ENCODE data around the gene NFIA.

Gene NFIA

GRCh38 chr1:61165402-61165801, 83.0 kb downstream of the NFIA start:
- H3K4me3 ChIP-seq (ENCODE audit: low read depth, low read length): no peak overlapping the region
- TF ChIP-seq CTCF (conservative IDR thresholded peaks at IDR 0.05; ENCODE audit: low read depth, low read length): no peak
- DNase-seq (ENCODE audit: low read depth): no peak

DNA sequence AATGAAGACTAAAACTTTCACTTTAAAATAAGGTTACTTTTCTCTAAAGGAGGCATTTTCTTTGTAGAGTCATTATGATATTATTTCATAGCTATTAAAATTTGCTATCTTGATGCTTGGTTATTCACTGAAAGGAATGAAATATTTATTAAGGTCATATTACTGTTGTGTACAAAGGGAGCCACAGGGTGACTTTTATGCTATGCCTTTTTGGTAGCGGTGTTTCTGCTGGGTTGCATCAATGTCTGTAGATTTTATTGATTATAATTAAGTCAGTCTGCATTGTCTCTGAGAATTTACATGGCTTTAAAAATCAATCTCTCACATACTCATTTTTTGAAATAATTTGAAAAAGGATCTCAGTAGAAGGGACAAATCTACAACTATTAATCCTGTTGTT, 84.9 kb downstream of the NFIA start:
- H3K4me3 ChIP-seq (ENCODE audit: low read depth, low read length): no peak overlapping the region
- DNase-seq (ENCODE audit: low read depth): no peak
- TF ChIP-seq CTCF (conservative IDR thresholded peaks at IDR 0.05; ENCODE audit: low read depth, low read length): no peak

- no peak for DNase-seq (ENCODE audit: low read depth)
- H3K4me3 ChIP-seq (ENCODE audit: low read depth, low read length): no peak overlapping the region
- TF ChIP-seq CTCF (conservative IDR thresholded peaks at IDR 0.05; ENCODE audit: low read depth, low read length): no peak
Measured at GRCh38 chr1:61169045-61169444, 86.7 kb downstream of the NFIA start.

DNA sequence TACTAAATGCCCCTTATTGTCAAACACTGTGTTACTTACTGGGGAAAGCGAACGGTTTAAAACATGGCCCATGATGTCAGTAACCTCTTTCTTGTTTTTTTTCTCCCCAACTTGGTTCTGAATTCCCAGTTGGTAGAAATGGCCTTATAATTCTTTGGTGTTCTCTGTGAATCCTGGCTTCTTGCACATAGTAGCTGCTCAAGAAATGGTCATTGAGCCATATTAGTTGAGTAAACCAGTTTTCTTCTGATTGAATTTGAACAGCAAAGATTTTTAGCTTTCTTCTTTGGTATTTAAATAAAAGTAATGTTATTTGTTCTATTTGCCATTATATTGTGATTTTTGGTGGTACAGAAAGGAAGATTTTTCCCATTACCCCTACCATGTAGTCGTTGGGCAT, 87.3 kb downstream of the NFIA start:
- H3K4me3 ChIP-seq (ENCODE audit: low read depth, low read length): no peak overlapping the region
- no peak for DNase-seq (ENCODE audit: low read depth)
- no peak for TF ChIP-seq CTCF (conservative IDR thresholded peaks at IDR 0.05; ENCODE audit: low read depth, low read length)

GRCh38 chr1:61170328-61171238, 88.2 kb downstream of the NFIA start:
- DNase-seq (ENCODE audit: low read depth): peak; percentile 47
- TF ChIP-seq CTCF (conservative IDR thresholded peaks at IDR 0.05; ENCODE audit: low read depth, low read length): no peak
- no peak overlapping the region for H3K4me3 ChIP-seq (ENCODE audit: low read depth, low read length)

DNA sequence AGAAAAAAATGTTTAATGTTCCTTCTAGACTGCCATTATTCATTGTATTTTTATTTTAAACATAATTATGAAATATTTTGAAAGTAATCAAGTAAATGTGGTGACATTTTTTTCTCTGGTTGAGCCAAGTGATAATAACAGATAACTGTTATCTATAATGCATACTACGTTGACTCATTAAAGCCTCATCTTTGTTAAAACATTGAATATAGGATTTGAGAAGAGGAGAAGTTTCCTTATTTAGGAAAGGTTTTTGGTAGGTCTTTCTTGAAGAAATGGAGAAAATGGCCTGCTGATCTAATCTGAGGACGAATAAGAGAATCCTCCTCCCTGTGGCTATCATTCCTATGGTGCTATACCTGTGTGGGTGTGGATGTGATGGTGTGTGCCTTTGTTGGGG, 89.0 kb downstream of the NFIA start:
- H3K4me3 ChIP-seq (ENCODE audit: low read depth, low read length): no peak overlapping the region
- no peak for TF ChIP-seq CTCF (conservative IDR thresholded peaks at IDR 0.05; ENCODE audit: low read depth, low read length)
- DNase-seq (ENCODE audit: low read depth): no peak

- no peak overlapping the region for H3K4me3 ChIP-seq (ENCODE audit: low read depth, low read length)
- no peak for TF ChIP-seq CTCF (conservative IDR thresholded peaks at IDR 0.05; ENCODE audit: low read depth, low read length)
- no peak for DNase-seq (ENCODE audit: low read depth)
Measured at GRCh38 chr1:61171974-61172373, 89.6 kb downstream of the NFIA start.

All from choroid plexus epithelial cell (primary cell).